HG03558 (cell line): ENCODE measurements around the gene BYSL.

ENCODE experiments used
- ATAC-seq: cut with Tn5 transposase; IDR thresholded peaks from one replicate; pipeline ENCODE4 v1.9.1; 2021; ENCODE audit warnings: moderate number of reproducible peaks; ENCODE audit not compliant: unreplicated experiment; ENCODE audit errors: extremely low read depth

The BYSL gene

DNA sequence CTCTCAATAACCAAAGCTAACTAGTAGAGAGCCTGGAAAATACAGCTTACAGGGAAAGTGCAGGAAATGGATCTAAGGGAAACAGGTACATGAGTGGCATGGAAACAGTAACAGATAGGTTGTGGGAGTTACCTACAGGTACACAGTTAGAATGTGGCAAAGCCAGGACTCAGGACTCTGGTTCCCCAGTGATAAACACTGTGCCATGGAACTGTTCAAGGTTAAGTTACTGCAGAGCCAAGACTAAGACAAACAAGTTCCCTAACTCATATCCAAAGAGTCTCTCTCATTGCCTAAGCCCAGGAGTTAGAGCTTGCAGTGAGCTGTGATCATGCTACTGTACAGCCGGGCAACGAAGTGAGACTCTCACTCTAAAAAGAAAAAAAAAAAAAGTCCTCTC is 7.0 kb upstream of the BYSL start:
- ATAC-seq: no peak

DNA sequence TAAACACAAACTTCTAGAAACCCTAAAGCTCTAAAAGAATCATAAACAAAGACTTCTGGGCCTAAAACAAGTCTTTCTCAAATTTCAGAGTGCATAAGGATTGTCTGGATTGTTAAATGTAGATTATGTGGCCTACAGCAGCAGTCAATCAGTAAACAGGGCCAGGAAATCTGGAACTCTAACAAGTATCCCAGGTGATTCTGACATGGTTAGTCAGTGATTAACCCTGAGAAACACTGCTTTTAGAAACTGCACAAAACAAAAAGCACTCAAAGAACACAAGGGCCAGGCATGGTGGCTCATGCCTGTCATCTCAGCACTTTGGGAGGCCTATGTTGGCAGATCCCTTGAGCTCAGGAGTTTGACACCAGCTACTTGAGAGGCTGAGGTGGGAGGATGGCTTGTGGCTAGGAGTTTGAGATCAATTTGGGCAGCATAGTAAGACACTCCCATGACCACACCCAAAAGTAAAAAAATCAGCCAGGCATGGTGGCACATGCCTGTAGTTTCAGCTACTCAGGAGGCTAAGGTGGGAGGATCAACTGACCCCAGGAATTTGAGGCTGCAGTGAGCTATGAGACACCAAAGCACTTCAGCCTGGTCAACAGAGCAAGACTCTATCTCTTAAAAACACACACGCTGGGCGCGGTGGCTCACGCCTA is 6.3 kb upstream of the BYSL start:
- ATAC-seq: no peak

DNA sequence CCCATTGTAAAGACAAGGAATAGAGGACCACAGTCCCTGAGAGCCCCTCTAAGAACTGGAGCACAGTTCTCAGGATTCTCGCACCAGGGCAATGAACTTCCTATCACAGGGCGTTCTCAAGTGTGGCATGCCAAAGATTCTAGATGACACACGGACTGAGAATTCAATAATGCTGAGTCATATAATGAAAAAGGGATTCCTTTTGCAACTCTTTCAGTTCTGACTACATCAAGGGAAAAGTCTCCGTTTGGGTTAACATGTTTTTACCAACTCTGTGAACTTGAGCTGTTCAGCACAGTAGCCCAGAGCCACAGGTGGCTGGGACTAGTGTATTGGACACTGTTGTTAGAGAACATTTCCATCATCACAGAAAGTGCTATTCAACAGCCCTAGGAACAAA is 3.8 kb upstream of the BYSL start:
- ATAC-seq: no peak

DNA sequence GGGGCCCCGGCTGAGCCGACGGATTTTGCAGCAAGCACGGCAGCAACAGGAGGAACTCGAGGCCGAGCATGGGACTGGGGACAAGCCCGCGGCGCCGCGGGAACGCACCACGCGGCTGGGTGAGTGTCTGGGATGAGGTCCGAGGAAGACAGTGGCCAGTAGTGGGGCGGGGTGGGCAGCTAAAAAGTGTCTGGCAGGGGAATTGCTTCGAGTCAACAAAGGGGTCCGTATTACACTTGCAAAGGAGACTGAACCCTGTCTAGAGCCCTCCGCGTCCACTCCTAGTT is 356 bp downstream of the BYSL start:
- ATAC-seq: no peak

DNA sequence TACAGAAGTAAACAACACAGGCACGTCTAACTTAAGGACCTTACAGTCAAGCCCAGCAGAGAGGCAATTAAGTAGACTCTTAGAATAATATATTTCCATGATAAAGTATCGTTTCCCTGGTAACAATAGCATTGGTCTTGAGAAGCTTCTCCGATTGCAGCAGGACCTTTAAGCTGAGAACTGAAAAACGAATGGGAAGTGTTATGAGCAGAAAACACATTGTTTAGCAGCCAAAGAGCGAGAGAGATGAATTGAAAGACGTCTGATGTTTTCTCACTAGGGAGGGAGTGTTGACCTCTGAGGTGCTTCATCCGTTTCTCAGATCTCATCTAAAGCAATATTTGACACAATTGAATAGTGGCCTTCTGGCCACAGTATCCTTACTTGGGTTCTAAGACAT is 855 bp downstream of the BYSL start:
- no peak for ATAC-seq

DNA sequence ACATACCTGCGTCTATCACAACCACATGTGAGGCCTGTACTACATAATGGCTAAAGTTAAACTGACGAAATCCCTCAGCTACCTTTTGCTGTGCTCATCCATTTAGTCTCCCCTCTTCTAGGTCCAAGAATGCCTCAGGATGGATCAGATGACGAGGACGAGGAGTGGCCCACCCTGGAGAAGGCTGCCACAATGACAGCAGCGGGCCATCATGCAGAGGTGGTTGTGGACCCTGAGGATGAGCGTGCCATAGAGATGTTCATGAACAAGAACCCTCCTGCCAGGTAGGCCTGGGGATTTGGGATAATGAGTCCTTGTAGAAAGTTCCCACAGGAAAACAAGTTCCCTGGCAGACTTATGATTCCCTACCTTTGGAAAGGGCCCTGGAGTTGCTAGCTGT is 6.0 kb downstream of the BYSL start:
- ATAC-seq: no peak

DNA sequence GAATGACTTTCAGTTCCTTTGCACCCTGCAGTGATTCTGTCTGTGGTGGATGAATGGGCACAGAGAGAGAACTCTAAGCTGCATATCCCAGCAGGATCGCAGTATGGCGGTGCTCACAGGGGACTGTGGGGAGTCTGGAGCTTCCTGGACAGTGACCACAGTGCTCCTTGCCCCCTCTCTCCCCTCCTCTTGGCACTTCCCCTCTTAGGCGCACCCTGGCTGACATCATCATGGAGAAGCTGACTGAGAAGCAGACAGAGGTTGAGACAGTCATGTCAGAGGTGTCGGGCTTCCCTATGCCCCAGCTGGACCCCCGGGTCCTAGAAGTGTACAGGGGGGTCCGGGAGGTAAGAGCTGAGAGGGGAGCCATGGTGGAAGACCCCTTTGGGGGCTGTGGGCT is 8.6 kb downstream of the BYSL start:
- ATAC-seq: no peak

DNA sequence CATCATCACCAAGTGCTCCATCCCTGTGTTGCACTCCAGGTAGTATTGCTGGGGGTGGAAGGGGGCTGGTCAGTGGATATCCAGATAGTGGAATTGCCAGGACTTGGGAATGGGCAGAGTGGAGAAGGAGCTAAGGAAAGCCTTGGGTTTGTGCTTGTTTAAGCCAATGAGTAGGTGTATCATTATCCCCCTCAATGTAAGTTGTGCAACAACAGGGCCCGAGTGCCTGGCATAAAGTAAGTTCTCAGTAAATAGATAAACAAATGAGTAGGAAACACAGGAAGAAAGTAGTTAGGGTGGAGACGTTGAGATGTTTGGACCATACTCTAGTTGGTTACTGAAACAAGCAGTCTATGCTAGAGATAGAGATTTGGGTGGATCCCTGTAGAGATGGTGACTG is 10.5 kb downstream of the BYSL start:
- ATAC-seq: no peak

DNA sequence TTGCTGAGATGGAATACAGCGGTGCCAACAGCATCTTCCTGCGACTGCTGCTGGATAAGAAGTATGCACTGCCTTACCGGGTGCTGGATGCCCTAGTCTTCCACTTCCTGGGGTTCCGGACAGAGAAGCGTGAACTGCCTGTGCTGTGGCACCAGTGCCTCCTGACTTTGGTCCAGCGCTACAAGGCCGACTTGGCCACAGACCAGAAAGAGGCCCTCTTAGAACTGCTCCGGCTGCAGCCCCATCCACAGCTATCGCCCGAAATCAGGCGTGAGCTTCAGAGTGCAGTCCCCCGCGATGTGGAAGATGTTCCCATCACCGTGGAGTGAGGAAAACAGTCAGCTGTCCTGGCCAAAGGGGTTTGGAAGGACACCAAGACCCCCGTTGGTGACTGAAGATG is 11.1 kb downstream of the BYSL start:
- no peak for ATAC-seq

DNA sequence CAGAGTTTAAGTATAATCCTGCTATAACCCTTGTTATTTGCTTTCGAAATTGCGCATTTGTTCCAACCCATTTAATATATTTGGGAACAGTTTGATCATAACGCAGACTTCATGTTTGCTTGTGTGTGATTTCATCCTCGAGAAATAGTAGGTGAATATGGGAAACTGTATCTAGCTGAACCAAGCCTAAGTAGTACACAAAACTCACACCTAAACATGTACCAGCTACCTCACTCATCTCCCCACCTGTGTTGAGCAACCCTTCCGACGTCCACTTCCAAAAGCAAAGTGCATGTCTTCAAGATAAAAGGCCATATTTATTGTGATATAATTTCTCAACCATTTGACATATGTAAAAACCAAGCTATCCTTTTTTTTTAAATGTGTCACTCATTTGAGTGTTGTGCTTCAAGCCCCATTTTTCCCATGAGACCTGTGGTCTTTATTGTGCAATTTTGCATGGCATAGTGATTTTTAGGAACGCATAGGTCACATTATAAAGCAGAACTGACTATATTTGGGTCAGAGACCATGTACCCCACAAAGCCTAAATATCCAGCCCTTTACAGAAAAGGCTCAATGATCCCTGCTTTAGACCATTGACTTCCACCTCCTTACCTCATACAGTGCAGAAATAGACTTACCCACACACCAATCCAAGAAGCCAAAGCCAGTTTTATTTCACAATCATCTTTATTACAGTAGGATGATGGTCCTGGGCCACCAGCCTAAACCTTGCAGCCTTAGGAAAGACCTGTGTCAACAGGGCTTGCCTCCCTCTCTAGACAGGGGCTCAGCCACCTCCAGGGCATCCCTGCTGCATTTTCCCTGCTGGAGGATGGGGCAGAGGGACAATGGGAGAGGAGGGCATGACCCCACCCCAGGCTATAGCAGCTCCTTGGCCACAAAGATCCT is 13.2 kb downstream of the BYSL start:
- ATAC-seq: no peak

DNA sequence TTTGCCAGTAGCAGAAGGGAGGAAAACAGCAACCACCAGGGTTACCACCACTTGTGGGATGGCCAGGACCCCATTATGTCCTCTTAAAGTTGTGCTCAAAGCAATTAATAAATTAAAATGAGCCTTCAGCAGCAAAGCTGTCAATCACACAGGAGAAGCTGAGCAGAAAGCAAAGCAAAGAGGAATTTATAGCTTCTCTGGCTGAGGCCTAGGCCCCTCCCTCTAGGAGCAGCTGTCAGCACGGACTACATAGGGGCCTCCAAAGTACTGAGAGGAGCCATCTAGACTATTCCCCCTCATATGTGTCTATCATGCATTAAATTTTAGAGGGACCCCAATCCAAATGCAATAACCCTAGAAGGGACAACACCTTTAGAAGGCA is 13.9 kb downstream of the BYSL start:
- no peak for ATAC-seq

DNA sequence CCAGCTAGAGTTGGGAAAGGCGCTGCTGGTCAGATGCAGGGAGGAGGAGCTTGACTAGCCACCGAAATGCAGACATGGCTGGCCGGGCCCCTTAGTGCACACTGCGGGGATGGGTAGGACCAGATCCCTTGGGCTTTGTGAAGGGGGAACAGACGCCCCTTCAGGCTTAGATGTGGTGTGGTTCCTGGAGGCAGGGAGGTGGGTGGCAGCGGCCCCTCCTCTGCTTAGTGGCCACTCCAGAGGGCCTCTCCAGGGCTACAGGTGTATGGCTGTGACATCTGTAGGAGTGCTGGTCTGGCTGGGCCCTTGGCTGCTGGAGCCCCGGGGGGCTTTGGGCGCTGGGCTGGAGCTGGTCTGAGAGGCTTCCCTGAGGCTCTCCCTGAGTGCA is 14.4 kb downstream of the BYSL start:
- no peak for ATAC-seq

DNA sequence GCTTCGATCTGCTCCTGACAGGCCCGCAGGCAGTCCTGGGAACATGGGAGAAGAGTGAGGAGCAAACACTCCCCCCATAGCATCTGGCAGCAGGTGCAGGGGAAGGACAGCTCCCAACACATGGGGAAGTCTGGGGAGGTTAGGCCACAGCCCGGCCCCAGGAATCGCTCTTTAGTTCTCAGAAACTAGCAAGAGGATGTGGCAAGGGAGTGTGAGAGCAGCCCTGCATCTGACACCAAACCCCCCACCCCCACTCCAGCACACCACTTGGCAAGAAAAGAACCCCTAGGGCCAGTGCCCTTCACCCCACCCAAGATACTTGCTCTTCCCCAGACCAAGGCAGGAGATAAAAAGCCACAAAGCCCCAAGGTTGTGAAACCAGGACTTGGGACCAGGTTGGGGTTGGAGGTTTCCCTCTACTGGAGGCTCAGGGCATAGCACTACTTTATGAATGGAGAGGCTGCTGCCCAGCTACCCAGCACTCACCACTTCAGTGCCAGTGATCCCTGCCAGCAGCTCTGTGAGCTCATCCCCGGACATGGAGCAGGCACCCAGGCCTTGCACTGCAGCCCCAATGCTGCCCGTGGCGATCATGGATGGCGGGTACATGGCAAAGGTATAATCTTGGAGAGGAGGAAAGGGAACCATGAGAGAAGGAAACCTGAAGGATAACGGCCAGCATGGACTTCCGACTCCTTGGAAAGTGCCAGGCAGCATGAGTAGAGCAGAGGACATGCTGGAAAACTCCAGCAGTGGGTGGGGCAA is 15.0 kb downstream of the BYSL start:
- ATAC-seq: no peak

DNA sequence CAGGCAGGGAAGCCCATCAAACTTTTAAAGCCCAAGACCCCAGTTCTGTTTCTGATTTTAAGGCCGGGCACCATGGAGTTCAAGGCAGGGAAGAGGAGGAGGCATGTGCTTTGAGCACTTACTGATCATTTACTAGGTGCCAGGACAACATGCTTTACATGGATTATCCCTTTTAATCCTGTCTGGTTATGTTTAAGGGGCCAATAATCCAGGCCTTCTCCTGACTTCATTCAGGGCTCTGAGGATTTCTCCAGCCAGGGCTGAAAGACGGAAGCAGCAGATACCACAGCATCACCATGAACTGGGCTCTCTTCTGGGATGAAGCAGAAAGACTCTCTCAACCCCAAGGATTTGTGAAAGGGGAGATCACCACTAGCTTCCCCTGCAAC is 16.2 kb downstream of the BYSL start:
- no peak for ATAC-seq

DNA sequence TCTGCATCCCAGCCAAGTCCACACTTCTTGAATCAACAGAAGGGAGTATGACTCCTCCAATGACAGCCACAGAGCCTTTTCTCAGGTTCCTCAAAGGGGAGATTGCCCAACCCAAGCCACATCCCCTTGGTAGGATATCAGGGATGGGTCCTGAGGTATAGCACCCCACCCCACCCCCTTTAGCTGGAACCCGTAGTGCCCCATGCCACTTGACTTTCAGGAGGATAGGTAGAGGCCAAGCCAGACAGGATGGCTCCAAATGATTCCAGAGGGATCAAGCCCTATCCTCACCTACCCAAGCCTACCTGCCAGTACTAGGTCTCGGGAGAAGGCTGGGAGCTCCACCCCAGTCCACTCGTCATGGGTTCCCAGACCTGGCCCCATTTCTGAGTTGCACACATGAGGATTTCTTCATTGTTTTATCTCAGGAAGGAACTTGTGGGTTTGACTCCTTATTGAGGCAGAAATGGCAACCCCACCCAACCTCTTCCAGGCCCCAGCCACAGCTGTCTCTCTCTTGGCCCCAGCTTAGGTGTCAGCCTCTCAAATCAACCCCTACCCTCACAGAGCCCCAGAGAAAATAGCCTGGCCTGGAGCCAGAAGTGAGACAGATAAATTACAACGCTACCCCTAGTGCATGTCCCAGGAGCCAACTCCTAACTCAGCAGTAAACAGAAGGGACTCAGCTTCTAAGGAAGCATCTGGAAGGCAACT is 16.7 kb downstream of the BYSL start:
- no peak for ATAC-seq

DNA sequence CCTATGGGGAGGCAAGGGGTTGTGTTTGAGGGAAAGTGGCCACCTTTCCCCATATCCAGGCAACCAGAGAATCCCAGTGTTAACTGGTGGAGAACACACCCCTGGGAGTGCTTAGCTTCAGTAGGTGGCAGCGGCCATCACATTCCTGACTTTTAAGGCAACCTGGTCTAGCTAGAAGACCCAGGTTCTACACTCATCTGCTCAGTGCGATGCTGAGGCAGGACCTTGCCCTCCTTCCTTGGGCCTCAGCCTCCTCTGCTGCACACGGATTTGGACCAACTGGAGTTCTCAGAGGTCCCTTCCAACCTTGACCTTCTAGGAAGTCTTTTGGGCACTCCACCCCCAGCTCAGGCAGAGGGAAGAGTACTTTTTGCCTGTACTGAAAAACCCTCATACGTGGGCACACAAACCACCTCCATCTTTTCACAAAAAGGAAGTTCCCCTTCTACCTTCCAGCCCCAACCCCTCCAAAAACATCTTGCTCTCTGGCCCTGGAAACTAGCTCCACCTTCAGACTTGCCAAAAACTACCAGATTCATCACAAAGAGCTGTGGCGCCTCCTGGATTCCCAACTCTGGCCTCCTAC is 17.4 kb downstream of the BYSL start:
- ATAC-seq: no peak

DNA sequence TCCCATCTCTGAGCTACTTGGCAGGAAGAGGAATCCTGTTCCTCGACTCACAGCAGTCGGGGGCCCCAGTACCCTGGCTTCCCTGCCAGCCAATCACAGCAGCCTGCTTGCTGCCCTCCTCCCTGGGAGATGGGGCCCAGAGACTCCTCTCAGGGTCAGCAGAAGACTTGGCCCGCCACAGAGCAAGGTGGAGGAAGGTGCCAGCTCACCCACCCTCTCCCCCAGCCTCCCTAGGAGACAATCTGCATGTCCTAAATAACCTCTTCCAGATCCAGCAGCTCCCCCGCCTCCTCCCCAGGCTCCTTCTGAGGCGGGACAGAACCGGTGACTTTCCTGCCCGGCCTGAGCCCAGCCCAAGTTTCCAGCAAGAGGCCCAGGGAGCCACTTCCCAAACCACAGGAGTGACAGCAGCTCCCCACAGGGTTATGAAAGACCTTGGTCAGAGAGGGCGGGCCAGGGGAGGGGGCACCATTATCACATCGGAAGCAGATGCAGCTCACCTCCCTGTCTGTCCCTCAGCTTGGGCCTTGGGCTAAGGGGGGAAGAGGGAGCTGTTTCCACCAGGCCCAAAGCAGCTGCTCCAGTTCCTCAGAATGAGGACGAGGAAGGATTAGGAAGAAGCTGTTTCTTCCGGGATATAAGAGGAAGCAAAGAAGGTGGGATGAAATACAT is 18.0 kb downstream of the BYSL start:
- no peak for ATAC-seq

DNA sequence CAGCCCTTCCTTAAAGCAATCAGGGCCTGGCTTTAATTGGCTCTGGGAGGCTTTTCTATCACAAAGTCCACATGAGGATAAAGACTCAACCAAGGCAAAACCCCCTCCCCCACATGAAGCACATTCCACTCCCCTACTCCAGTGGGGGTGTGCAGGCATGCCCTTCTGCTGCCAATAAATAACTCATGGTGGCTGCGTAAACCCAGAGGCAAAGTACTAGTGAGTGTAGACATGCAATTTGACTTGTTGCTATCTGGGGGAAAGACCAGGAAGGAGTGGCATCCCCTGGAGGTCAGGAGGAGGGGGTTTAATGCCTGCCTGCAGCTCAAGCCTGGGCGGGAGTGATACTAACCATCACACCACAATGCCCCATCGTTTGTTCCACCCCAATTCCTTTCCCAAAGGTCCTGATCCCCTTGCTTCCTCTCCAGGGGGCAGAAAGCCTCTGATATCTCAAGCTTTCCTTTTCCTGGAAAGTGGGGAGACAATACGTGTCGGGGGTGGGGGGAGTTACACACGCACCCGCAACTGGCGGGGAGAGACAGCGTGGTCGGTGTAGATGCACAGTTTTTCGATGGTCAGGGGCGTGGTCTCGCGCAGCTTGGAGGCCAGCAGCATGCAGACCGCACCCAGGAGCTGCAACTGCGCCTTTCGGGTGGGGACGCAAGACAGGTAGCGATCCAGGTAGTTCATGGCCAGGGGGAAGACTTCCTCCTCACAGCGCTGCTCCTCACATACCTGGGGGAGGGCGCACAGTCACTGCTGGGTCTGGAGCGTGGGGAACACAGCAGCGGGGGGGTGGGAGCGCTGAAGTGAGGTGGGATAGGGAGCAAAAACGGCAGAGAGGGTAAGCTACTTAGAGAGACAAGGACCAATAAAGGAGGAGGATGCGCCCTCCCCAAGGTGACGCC is 18.8 kb downstream of the BYSL start:
- no peak for ATAC-seq

DNA sequence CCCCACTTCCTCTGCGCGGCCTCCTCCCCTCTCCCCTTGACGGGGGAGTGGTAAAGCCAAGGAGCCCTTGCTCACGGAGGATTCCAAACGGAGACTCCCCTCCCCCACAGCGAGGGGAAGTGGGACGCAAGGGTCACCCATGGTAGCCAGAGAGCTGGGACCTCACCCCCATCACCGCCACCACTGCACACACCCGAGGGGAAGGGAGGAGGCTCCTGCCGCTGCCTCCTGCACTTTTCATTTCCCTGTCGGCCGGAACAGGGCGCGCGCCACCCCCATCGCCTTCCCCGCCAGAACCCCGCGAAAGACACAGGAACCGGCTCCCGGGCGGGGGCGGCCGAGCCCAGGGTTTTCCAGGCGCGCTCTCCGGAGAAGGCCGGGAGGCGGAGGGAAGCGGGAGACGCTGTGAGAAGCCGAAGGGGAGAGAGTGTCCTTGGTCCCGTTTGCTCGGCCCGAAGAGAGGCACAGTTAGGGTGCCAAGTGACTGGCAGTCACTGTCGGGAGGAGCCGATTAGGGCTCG is 19.5 kb downstream of the BYSL start:
- no peak for ATAC-seq
